HG03342 (cell line): ENCODE results near the gene FUT1.
A peak's percentile ranks its signal among the peaks of the same experiment; 100 is the strongest.
"Not testable (repeated sequence)": the region's sequence is repeated elsewhere in the genome, so short reads cannot be mapped to it uniquely, and the experiment has no call there.

Experiments
- ATAC-seq: cut with Tn5 transposase; IDR thresholded peaks from one replicate; pipeline ENCODE4 v1.9.1; 2021; ENCODE audit warnings: mild to moderate bottlenecking, moderate library complexity; ENCODE audit not compliant: unreplicated experiment

The FUT1 gene

DNA sequence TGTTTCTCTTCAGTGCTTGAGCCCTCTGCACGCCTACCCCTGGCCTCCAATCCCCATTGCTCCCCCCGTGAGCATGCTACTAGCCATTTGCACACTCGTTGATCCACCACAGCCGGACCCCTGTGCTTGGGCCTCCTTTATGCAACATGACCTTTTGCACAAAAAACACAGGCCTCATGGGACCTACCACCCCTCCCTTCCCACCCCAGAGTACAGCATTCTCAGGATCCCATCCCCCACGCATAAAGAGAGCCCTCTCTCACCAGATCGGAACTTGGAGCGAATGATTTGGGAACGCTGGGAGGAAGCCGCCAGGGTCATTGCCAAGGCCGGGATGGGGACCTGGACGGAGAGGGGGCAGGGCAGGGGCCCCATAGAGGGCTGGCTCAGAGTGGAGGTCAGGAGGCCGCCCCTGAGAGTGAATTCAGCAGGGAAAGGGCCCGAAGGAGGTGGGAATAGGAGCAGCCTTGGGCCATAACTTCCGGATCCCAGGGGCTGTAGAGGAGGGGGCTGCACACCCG lies 33.7 kb downstream of the FUT1 start:
- no peak for ATAC-seq

DNA sequence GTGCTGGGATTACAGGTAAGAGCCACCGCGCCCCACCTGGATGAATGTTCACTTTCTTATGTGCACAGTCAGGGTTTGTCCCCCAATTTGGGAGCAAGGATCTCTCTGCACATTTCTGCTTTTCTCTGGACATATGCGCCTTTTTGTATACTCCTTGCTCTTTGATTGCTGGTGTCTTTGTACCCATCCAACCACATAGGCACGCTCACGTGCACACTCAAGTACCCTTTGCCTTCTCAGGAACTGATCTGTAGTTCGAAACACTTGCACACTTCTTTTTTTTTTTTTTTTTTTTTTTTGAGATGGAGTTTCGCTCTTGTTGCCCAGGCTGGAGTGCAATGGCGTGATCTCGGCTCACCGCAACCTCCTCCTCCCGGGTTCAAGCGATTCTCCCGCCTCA lies 34.3 kb downstream of the FUT1 start:
- ATAC-seq: not testable (repeated sequence)

DNA sequence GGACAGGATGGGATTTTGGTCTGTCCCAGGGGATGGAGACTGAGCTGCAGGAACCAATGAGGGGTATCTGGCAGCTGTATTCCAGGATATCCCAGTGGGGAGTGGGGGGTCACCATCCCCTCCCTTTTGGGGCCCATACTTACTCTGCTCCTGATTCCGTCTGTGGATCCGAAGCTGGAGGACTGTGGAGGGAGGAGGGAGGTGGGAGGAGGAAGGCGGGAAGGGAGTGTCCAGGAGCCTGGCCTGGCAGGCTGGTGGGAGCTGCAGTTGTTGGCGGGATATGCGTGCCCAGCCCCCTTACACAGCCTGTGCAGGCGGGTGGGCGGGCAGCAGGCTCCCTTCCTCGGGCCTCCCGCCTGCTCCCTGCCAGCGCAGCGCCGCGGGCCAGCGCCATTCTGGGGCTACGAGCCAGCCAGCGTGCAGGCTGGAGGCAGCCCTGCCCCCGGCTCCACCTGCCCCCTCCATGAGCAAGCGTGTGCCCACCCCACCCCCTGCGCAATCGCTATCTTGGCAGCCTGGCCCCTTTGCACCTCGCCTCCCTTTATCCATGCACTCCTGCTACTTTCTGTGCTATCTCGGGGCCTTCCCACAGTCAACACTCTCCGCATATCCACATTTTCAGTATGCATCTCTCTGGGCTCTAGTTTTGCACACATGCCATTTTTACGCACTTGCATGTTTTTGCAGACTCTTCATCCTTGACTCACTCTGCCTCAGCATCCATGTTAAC lies 35.7 kb downstream of the FUT1 start:
- ATAC-seq: no peak

DNA sequence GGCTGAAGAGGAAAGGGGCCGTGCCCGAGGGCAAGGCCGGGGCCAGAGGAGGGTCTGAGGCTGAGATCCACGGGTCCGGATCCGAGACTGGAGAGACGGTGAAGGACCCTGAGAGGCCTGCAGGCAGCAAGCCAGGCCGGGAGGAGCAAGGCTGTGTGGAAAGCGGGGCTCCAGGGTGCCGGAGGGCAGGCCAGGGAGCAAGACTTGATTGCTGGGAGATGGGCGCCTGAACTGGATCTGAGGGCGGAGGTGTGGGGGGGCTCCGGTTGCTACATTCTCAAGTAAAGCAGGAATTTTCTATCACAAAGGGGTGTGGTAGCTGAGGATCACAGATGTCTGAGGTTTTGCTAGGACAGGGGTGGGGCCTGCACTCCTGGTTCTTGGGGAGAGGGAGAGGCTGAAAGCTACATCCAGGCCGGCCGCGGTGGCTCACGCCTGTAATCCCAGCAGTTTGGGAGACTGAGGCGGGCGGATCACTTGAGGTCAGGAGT lies 36.7 kb downstream of the FUT1 start:
- no peak for ATAC-seq

DNA sequence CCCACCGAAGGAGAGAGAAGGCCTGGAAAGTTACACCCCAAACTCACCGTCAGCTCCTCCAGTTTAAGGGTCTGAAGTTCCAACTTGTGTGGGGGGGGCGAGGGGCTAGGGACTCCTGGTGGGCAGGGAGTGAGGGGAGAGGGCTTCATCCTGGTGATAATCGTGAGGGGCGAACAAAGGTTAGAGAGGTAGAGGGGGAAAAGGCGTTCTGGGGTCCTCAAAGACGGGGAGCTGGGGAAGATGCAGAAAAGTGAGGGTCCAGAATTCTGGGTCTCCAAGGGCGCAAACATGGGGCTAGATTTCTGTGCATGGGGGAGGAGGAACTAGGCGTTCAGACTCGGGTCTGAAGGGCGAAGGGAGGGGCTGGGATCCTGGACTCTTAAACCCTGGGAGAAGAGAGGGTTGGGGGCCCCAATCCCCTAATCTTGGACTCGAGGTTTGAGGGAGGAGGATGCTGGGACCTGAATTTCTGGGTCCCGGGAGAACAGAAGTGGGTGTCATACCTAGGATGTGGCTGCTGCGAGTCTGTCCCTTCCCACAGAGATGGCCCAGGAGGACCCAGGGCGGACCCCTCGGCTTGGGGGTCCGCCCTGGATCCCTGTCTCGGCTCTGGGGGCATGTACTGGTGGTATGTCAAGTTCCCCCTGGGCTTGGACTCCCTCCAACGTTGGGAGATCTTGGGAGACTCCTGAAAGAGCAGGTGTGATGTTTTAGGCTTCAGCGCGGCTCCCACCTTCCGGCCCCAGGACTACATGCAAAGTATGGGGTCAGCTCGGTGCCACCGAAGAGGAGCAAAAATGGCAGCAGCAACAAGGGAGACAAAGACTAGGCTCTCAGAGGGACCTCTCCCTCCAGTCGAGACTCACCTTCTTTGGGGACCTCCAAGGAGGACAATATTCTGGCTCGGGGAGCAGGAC lies 37.4 kb downstream of the FUT1 start:
- no peak for ATAC-seq

DNA sequence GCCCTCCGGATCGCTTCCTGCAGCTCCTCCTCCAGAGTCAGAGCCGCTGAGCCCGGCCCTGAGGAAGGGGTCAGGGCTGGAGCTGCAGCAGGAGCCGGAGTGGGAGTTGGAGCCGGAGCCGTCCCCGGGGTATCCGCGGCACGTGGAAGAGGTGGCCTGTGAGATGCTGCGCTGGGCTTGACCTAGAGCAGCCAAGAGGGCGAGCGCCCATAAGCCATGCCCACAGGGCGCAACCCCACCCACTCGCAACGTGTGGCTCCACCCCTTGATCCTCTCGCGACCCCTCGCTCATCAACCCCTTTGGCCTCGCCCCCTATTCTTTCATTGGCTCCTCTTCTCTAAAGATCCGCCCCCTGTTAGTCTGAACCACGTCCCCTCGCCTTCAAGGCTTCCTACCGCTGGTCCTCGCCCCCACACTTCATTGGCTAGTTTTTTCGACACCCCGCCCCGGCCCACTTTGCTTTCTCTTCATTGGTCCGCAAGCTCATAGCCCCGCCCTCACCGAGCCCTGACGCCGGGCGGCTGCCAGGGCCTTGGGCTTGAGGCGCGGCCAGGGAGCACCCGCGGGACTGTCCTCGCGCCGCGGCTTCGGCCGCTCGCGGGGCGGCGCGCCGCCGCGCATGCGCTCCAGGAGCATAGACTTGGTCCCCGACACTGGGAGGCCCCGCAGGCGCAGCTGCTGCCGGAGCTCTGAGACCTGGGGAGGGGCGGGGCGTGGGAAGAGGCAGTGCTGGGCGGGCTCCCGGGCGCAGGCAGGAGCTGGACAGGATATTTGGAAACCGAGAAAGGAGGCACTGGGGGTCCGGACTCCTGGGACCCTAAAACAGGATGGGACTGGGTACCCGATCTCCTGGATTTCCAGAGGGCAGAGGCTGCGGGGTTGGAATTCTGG lies 38.3 kb downstream of the FUT1 start:
- ATAC-seq: peak; percentile 81

DNA sequence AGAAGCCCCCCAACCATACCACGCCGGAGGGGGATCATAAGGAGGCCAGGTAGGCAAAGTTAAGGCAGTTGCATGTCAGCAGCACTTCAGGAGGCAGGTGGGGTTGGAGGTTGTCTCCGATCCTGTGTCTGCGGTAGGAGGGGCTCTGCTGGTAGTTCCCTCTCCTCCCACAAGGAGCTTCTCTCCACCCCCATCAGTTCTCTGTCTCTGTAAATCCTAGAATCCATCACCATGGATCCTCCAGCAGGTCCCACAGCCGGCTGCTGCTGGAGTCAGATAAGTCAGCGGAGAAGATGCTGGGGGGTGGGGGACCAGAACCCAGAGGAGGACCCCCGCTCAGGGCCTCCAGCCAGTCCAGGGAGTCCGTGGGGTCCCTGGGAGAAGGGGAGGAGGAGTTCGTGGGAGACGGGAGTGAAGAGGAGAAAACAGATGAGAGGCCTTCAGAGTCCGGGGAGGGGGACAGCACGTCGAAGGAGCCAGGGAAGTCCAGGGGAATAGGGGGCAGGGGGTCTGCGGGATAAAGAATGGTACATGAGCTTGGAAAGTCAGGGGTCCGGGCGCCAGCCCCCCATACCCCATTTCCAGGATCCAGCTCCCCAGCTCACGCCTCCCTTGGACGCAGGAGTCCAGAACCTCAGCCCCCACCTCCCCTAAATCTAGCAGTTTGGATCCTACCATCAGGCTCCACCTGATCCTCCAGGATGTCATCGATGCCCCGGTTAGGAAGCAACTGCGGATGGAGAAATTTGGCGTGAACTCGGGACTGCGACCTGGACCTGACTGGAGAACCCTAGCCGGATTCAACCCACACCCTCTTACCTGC lies 39.2 kb downstream of the FUT1 start:
- no peak for ATAC-seq

DNA sequence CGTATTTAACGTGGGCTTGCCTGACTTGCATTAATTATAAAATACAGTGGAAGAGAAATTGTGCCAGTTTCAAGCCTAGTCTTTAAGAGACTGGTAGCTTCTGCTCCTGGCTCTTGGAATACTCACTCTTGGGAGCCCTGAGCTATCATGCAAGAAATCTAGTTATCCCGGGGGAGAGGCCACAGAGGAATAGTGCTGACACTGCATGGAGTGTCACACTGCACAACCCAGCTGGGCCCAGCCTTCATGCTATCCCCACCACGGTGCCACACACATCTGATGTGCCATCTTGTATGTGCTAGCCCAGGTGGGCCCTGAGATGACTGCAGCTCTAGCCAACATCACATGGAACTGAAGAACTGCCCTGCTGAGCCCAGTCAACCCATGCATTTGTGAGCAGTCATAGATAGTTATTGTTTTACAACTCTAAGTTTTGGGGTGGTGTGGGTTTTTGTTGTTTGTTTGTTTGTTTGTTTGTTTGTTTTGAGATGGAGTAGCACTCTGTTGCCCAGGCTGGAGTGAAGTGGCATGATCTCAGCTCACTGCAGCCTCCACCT lies 41.3 kb downstream of the FUT1 start:
- ATAC-seq: no peak

DNA sequence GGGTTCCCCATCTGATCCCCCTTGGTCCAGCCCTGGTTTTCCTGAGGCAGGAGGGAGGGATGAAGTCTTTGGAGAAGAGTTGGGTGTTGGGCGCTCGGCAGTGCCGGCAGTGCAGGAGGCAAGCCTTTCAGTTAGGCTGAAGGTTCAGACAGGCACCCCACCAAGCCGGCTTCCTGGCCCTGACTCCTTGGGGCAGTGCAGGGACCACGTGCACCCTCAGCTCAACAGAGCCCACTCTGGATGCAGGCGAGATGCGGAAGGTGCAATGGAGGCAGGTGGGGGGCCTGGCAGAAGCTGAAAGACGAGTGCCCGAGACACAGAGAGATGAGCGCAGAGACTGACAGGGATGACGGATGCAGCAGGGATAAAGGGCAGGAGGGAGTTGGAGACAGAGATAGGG lies 44.0 kb downstream of the FUT1 start:
- no peak for ATAC-seq

DNA sequence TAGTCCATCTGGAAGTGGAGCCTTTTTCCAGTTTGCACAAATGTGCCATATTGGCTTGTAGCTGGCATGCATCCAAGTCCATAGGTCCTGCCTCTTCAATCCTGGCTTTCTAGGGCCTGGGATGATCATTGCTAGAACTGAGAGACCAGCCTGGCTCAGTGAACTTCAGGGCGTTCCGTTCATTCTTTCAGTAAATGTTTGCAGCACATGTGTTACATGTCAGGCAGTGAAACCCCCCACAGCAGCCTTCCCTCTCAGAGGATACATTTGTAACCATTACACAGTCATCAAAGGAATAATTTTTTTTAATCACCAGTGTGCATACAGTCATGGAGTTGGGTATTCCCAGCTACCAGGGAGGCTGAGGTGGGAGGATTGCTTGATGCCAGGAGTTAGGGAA lies 47.0 kb downstream of the FUT1 start:
- no peak for ATAC-seq

DNA sequence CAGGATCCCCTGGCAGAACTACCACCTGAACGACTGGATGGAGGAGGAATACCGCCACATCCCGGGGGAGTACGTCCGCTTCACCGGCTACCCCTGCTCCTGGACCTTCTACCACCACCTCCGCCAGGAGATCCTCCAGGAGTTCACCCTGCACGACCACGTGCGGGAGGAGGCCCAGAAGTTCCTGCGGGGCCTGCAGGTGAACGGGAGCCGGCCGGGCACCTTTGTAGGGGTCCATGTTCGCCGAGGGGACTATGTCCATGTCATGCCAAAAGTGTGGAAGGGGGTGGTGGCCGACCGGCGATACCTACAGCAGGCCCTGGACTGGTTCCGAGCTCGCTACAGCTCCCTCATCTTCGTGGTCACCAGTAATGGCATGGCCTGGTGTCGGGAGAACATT lies 49.1 kb downstream of the FUT1 start:
- no peak for ATAC-seq

DNA sequence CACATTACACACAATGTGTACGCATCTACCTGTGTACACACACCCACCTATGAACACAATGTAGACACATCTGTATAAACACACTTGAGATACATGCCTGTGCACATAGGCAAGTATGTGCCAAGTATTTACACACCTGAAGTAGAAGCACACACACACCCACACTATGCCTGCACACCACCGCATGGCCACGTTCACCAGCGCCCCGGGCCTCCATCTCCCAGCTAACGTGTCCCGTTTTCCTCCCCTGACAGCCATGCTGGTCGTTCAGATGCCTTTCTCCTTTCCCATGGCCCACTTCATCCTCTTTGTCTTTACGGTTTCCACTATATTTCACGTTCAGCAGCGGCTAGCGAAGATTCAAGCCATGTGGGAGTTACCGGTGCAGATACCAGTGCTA lies 49.7 kb downstream of the FUT1 start:
- ATAC-seq: no peak

DNA sequence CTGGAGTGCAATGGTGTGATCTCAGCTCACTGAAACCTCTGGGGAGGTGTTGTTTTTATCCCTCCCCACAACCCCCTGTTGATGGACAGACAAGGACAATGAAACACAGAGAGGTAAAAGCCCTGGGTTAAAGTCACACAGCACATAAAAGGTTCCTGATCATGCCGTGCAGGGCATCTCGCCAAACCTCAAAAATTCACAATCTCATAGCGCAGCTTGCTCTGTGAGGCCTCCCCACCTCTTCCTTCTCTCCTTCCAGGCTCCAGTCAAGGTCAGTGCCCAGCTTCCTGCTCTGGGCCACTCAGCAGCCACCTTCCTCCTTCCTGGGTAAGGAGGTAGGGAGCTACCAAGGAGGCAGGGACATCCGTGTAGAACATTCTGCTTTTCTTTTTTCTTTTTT lies 54.4 kb downstream of the FUT1 start:
- no peak for ATAC-seq
